DOHH2 (cell line): ENCODE measurements around the gene PCDHGC4.

Source experiments
- CTCF ChIP-seq: fragments of 200-600 bp; sonication (generic); IDR thresholded peaks from one replicate; pipeline ENCODE4 v1.5.1; 2014; ENCODE audit warnings: antibody characterized with exemption, mild to moderate bottlenecking, low read depth, low read length; ENCODE audit not compliant: poor library complexity, severe bottlenecking
- EZH2phosphoT487 ChIP-seq: fragments of 200-600 bp; sonication (generic); IDR thresholded peaks from 2 replicates; pipeline ENCODE4 v1.6.1; 2017; ENCODE audit warnings: borderline replicate concordance, mild to moderate bottlenecking, antibody characterized with exemption, low read length, moderate library complexity, mixed read lengths

- no peak for TF ChIP-seq CTCF
- no peak for TF ChIP-seq EZH2phosphoT487
Observed at GRCh38 chr5:141527426-141527825, 42.6 kb downstream of the PCDHGC4 start.
